ENCODE data around the gene TSPAN9.

The TSPAN9 gene

DNA sequence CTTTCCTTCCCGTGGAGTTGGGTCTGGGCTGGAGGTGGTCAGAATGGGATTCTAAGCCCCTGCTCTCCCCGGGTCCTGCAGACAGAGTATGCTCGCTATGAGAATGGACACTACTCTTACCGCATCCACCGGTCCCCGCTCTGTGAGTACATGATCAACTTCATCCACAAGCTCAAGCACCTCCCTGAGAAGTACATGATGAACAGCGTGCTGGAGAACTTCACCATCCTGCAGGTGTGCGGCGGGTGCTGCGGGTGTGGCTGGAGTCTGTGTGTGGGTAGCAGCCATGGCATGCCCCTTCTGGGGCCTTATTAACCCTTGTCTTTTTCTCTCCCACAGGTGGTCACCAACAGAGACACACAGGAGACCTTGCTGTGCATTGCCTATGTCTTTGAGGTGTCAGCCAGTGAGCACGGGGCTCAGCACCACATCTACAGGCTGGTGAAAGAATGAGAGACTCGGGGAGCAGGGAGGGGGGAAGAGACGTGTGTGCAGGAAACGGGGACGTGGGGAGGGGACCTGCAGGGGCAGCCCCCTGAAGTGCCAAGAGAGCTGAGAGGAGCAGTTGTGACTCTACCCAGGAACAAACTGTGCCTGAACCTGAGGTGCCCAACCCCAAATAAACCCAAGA lies 37.0 kb upstream of the TSPAN9 start:
- Histone ChIP-seq H3K79me2 (no peaks in the 10 kb centered on the region), H3K9ac (no peak overlapping the region), H3K27ac (no peak overlapping the region), H3K9me3 (ENCODE audit: control insufficient read depth, low read length) (no peaks in the 10 kb centered on the region), H2AFZ (no peak overlapping the region), H3K4me3 (ENCODE audit: low read depth, low read length) (no peak overlapping the region), H3K36me3 (ENCODE audit: control insufficient read depth, insufficient read depth, low read length) (no peaks in the 10 kb centered on the region), H3K4me2 (ENCODE audit: low read length) (no peak overlapping the region), H3K4me1 (peaks cover 9% of the 10 kb centered on the region), H3K27me3 (ENCODE audit: control insufficient read depth, insufficient read depth, low read length) (no peaks in the 10 kb centered on the region)
- TF ChIP-seq, protein P1, sequence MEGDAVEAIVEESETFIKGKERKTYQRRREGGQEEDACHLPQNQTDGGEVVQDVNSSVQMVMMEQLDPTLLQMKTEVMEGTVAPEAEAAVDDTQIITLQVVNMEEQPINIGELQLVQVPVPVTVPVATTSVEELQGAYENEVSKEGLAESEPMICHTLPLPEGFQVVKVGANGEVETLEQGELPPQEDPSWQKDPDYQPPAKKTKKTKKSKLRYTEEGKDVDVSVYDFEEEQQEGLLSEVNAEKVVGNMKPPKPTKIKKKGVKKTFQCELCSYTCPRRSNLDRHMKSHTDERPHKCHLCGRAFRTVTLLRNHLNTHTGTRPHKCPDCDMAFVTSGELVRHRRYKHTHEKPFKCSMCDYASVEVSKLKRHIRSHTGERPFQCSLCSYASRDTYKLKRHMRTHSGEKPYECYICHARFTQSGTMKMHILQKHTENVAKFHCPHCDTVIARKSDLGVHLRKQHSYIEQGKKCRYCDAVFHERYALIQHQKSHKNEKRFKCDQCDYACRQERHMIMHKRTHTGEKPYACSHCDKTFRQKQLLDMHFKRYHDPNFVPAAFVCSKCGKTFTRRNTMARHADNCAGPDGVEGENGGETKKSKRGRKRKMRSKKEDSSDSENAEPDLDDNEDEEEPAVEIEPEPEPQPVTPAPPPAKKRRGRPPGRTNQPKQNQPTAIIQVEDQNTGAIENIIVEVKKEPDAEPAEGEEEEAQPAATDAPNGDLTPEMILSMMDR (IDR thresholded peaks at IDR 0.05): no peak

DNA sequence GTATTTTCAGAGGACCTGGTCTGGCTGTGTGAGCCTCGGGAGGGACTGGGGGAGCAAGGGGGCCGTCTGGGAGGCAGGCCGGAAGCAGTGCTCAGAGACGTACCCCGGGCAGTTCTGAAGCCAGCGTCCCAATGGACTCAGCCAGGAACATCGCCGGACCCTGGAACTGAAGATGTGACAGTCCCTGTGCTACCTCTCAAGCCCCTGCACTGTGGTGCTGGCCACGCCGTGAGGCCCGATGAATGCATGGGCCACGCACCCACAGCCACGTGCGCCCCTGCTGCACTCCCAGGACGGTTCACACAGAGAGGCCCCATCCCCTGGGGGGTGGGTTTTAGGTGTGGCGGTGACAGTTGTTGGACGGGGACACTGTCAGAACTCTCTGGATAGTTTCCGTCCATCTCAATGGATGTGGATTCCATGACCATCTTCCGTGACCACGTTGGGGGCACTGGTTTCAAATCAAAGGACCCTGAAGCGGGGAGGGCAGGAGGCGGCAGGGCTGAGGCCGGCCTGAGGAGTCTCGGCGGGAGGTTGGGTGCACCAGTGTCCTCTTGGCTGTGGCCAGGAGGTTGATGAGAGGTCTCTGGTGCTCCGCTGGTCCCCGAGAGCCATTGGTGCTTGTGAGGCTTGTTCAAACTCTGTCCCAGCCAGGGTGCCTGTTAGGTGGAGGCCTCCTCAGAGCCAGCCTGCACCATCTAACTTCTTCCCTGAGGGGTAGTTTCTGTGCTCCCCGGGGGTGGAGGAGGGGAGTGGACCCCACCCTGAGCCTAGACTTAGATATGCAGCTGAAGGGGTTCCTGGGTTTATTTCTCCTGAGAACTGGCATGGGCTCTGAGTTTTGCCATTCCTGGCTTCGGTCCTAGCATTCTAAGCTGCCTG lies 36.3 kb upstream of the TSPAN9 start:
- no peaks in the 10 kb centered on the region for H3K79me2 ChIP-seq
- no peak overlapping the region for H3K4me2 ChIP-seq (ENCODE audit: low read length)
- H3K9ac ChIP-seq: no peak overlapping the region
- no peak overlapping the region for H3K27ac ChIP-seq
- peaks cover 9% of the 10 kb centered on the region for H3K4me1 ChIP-seq
- H3K36me3 ChIP-seq (ENCODE audit: control insufficient read depth, insufficient read depth, low read length): no peaks in the 10 kb centered on the region
- H3K27me3 ChIP-seq (ENCODE audit: control insufficient read depth, insufficient read depth, low read length): no peaks in the 10 kb centered on the region
- no peak overlapping the region for H3K4me3 ChIP-seq (ENCODE audit: low read depth, low read length)
- no peak overlapping the region for H2AFZ ChIP-seq
- no peaks in the 10 kb centered on the region for H3K9me3 ChIP-seq (ENCODE audit: control insufficient read depth, low read length)
- TF ChIP-seq, protein P1 (IDR thresholded peaks at IDR 0.05): no peak

DNA sequence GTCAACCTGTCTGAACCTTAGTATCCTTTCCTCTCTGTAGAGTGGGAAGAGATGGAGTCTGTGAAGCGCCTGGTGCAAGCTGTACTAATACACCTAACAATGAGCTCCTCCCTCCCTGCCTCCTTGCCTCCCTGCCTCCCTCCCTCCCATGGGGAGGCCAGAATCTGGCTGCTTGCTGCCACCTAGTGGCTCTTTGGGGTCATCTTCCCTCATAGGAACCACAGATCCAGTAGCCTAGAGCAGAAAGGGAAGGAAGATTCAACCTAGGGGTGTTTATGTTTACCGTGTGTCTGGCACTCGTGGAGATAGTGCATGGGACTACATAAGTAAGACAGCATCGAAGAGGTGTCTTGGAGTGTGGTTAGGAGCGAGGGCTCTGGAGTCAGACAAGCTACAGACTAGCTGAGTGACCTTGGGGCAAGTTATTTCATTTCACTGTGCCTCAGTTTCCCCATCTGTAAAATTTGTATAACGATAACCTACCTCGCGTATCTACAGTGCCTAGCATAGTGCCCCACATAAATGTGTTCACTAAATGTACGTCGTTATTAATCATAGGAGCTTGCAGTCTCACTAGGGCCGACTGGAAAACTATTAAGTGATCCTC lies 35.5 kb upstream of the TSPAN9 start:
- Histone ChIP-seq H3K9ac (no peak overlapping the region), H2AFZ (peak overlapping the region; percentile 75), H3K36me3 (ENCODE audit: control insufficient read depth, insufficient read depth, low read length) (no peaks in the 10 kb centered on the region), H3K9me3 (ENCODE audit: control insufficient read depth, low read length) (no peaks in the 10 kb centered on the region), H3K27ac (peak overlapping the region; percentile 42), H3K4me2 (ENCODE audit: low read length) (peak overlapping the region; percentile 51), H3K27me3 (ENCODE audit: control insufficient read depth, insufficient read depth, low read length) (no peaks in the 10 kb centered on the region), H3K4me3 (ENCODE audit: low read depth, low read length) (no peak overlapping the region), H3K4me1 (peaks cover 15% of the 10 kb centered on the region), H3K79me2 (no peaks in the 10 kb centered on the region)
- TF ChIP-seq, protein P1 (IDR thresholded peaks at IDR 0.05): peak; percentile 55

DNA sequence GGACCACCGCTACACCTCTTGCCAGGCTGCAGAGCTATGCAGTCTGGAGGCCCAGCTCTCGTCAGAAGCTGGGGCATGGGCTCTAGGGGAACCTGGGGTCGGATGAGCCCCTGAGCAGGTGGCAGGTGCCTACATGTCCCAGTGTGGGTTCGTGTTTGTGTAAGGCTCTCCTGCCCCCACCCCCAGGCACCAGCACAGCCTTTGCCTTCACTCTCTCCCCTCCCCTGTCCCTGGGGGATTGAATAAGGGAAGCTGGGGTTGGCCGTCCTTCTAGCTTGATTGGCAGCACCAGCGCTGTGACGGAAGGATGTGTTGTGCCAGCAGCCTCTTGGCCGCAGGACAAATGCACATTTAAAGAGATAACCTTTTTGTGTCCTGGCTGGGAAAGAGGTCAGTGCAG lies 34.8 kb upstream of the TSPAN9 start:
- no peak overlapping the region for H3K4me3 ChIP-seq (ENCODE audit: low read depth, low read length)
- TF ChIP-seq, protein P1 (IDR thresholded peaks at IDR 0.05): no peak
- no peak overlapping the region for H3K9ac ChIP-seq
- peak overlapping the region; percentile 51 for H3K4me2 ChIP-seq (ENCODE audit: low read length)
- H3K4me1 ChIP-seq: peaks cover 19% of the 10 kb centered on the region
- H3K36me3 ChIP-seq (ENCODE audit: control insufficient read depth, insufficient read depth, low read length): no peaks in the 10 kb centered on the region
- H2AFZ ChIP-seq: peak overlapping the region; percentile 75
- H3K27me3 ChIP-seq (ENCODE audit: control insufficient read depth, insufficient read depth, low read length): no peaks in the 10 kb centered on the region
- H3K27ac ChIP-seq: peak overlapping the region; percentile 42
- H3K9me3 ChIP-seq (ENCODE audit: control insufficient read depth, low read length): no peaks in the 10 kb centered on the region
- H3K79me2 ChIP-seq: no peaks in the 10 kb centered on the region
